ENCODE results near the gene CAD.

DNA sequence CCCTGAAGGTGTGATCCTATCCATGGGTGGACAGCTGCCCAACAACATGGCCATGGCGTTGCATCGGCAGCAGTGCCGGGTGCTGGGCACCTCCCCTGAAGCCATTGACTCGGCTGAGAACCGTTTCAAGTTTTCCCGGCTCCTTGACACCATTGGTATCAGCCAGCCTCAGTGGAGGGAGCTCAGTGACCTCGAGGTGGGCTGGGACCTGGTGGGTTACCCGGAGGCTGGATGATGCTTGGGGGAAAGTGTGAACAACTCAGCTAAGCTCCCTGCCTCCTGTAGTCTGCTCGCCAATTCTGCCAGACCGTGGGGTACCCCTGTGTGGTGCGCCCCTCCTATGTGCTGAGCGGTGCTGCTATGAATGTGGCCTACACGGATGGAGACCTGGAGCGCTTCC lies 16.2 kb downstream of the CAD start:
- TF ChIP-seq, protein P1, sequence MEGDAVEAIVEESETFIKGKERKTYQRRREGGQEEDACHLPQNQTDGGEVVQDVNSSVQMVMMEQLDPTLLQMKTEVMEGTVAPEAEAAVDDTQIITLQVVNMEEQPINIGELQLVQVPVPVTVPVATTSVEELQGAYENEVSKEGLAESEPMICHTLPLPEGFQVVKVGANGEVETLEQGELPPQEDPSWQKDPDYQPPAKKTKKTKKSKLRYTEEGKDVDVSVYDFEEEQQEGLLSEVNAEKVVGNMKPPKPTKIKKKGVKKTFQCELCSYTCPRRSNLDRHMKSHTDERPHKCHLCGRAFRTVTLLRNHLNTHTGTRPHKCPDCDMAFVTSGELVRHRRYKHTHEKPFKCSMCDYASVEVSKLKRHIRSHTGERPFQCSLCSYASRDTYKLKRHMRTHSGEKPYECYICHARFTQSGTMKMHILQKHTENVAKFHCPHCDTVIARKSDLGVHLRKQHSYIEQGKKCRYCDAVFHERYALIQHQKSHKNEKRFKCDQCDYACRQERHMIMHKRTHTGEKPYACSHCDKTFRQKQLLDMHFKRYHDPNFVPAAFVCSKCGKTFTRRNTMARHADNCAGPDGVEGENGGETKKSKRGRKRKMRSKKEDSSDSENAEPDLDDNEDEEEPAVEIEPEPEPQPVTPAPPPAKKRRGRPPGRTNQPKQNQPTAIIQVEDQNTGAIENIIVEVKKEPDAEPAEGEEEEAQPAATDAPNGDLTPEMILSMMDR (IDR thresholded peaks at IDR 0.05) = no peak
- no peak for TF ChIP-seq POLR2A (IDR thresholded peaks at IDR 0.05)

Measured in Peyer's patch (tissue), 4 donors.